NB4 (cell line): Measurements from ENCODE around the gene SMCO4.

Source experiments
- MAX ChIP-seq: IDR thresholded peaks from 2 replicates; pipeline ENCODE4 v1.6.1; 2011; ENCODE audit warnings: low read depth, low read length
- TF ChIP-seq, protein P1 (sequence below): IDR thresholded peaks from one replicate; pipeline ENCODE4 v1.5.1; 2012; ENCODE audit warnings: low read depth, low read length

DNA sequence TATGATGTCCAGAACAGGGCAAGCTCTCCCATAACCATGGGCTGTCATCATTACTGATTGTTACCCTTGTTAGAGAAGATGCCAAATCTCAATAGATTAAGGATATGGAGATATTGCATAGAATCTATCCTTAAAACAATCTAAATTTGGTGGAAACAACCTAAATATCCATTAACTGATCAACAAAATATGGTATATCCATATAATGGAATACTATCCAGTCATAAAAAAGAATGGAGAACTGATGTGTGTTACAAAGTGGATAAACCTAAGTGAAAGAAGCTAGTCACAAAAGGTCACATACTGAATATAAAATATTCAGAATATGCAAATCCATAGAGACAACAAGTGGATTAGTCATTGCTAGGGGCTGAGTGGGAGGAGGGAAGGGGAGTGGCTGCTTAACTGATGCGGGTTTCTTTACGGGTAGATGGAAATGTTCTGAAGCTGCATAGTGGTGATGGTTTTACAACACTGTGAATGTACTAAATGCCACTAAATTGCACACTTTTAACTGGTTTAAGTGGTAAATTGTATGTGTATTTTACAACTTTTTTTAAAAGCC lies 36.1 kb upstream of the SMCO4 start:
- TF ChIP-seq, protein P1, sequence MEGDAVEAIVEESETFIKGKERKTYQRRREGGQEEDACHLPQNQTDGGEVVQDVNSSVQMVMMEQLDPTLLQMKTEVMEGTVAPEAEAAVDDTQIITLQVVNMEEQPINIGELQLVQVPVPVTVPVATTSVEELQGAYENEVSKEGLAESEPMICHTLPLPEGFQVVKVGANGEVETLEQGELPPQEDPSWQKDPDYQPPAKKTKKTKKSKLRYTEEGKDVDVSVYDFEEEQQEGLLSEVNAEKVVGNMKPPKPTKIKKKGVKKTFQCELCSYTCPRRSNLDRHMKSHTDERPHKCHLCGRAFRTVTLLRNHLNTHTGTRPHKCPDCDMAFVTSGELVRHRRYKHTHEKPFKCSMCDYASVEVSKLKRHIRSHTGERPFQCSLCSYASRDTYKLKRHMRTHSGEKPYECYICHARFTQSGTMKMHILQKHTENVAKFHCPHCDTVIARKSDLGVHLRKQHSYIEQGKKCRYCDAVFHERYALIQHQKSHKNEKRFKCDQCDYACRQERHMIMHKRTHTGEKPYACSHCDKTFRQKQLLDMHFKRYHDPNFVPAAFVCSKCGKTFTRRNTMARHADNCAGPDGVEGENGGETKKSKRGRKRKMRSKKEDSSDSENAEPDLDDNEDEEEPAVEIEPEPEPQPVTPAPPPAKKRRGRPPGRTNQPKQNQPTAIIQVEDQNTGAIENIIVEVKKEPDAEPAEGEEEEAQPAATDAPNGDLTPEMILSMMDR = no peak
- no peak for TF ChIP-seq MAX
